ENCODE results near the gene HNRNPM.

GRCh38 chr19:8412783-8413628, 31.8 kb upstream of the HNRNPM start, which contains the start of gene MARCHF2:
- TF ChIP-seq CTCF (IDR thresholded peaks at IDR 0.05) (peak; percentile 24 to 40 (median 37)), POLR2AphosphoS5 (IDR thresholded peaks at IDR 0.05) (no peak)
